B cell (primary cell): ENCODE results near the gene JMJD1C.

Experiments
- EZH2 ChIP-seq: IDR thresholded peaks from 2 replicates; pipeline ENCODE4 v1.6.1; 2012; ENCODE audit warnings: borderline replicate concordance, low read depth, mild to moderate bottlenecking, moderate library complexity, low read length; ENCODE audit not compliant: insufficient read depth, poor library complexity, severe bottlenecking
- TF ChIP-seq, protein P1 (sequence below): fragments of 200-600 bp; IDR thresholded peaks from one replicate; pipeline ENCODE4 v1.8.0; 2022; ENCODE audit warnings: antibody characterized with exemption, mild to moderate bottlenecking

DNA sequence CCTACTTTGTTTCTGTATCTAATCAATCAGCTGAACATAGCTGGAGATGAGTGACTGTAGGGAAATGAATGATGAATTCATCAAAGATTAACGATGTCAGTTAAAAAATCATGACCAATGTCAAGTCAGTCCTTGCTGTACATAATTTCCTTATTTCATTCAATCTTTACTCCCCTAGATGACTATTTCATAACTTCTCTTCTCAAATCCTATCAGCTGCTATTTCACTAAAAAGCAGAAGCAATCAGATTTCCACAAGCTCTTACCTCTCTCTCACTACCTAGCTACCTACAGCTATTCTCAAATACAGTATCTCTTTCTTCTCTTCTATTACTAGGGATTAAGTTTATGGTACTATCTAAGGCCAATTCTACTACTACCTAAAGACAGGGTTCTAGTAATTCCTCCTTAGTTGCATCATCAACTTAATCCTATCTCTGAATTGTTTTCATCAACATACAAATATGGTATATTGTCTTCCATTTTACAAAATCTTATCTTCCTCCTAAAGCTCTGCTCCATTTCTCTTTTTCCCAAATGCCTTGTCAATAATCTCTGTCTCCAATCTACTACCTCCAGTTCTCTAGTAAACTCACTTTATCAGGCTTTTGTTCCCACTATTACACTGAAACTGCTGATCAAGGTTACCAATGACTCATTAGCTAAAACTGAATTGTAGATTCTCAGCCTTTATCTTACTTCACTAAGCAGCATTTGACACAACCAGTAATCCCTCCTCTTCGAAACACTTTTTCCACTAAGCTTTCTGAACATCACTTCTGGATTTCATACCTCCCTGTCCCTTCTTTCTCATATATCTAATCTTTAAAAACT lies 28.4 kb downstream of the JMJD1C start:
- TF ChIP-seq, protein P1, sequence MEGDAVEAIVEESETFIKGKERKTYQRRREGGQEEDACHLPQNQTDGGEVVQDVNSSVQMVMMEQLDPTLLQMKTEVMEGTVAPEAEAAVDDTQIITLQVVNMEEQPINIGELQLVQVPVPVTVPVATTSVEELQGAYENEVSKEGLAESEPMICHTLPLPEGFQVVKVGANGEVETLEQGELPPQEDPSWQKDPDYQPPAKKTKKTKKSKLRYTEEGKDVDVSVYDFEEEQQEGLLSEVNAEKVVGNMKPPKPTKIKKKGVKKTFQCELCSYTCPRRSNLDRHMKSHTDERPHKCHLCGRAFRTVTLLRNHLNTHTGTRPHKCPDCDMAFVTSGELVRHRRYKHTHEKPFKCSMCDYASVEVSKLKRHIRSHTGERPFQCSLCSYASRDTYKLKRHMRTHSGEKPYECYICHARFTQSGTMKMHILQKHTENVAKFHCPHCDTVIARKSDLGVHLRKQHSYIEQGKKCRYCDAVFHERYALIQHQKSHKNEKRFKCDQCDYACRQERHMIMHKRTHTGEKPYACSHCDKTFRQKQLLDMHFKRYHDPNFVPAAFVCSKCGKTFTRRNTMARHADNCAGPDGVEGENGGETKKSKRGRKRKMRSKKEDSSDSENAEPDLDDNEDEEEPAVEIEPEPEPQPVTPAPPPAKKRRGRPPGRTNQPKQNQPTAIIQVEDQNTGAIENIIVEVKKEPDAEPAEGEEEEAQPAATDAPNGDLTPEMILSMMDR, result no peak
- TF ChIP-seq EZH2, result no peak
